IMR-90 (cell line): Measurements from ENCODE around the gene DIAPH2. TPM values are rescaled to one million over a fixed set of nuclear protein-coding genes. Genes with fewer than 3 reads are reported as not detected.

Experiments used
- ATAC-seq: fragments of 200-7000 bp; cut with Tn5 transposase; 2 replicates; pipeline ENCODE4 v1.9.1; 2020; ENCODE audit warnings: low read depth, mild to moderate bottlenecking, moderate library complexity
- BruUV-seq: library from RNA; stranded (reverse); fragments of 400-500 nt; replicated peaks from 2 replicates; lab custom pipeline; 2021; lab: Mats Ljungman, UMichigan
- CTCF ChIA-PET: fragments of 300-600 bp; formaldehyde crosslinking; extraction: SDS; loops from one replicate; lab custom pipeline; 2021; ENCODE audit warnings: antibody characterized with exemption; lab: Yijun Ruan, JAX
- POLR2A ChIA-PET: fragments of 300-600 bp; sonication (Branson Sonifier 250); formaldehyde crosslinking; loops from one replicate; lab custom pipeline; 2022; ENCODE audit warnings: antibody characterized with exemption; ENCODE audit not compliant: unreplicated experiment; lab: Charles Lee
- DNase-seq: peaks from one replicate; pipeline ENCODE4 v3.0.0; 2013
- H2AFZ ChIP-seq: replicated peaks from 2 replicates; pipeline ENCODE3; 2013; ENCODE audit warnings: low read length, mild to moderate bottlenecking; ENCODE audit not compliant: poor library complexity
- H2AK5ac ChIP-seq: 2 replicates; pipeline ENCODE4 v1.6.1; 2013; ENCODE audit warnings: low read depth, low read length, inconsistent platforms
- H2AK9ac ChIP-seq: replicated peaks from 2 replicates; pipeline ENCODE3; 2013; ENCODE audit warnings: mild to moderate bottlenecking, low read depth, low read length, moderate library complexity; ENCODE audit not compliant: poor library complexity
- H2BK120ac ChIP-seq: 2 replicates; pipeline ENCODE4 v1.6.1; 2013; ENCODE audit warnings: low read depth, low read length, inconsistent platforms
- H2BK15ac ChIP-seq: 3 replicates; pipeline ENCODE4 v1.6.1; 2013; ENCODE audit warnings: low read depth, low read length, inconsistent platforms
- H2BK20ac ChIP-seq: 2 replicates; pipeline ENCODE4 v1.6.1; 2013; ENCODE audit warnings: low read depth, mild to moderate bottlenecking, inconsistent platforms, low read length, moderate library complexity
- H2BK5ac ChIP-seq: 2 replicates; pipeline ENCODE4 v1.6.1; 2013; ENCODE audit warnings: mild to moderate bottlenecking, low read depth, low read length, inconsistent platforms; ENCODE audit not compliant: poor library complexity, severe bottlenecking
- H3K14ac ChIP-seq: replicated peaks from 2 replicates; pipeline ENCODE4 v1.6.1; 2013; ENCODE audit warnings: low read depth, low read length, inconsistent platforms
- H3K18ac ChIP-seq: 2 replicates; pipeline ENCODE4 v1.6.1; 2013; ENCODE audit warnings: low read depth, low read length, control low read depth
- H3K23ac ChIP-seq: 2 replicates; pipeline ENCODE4 v1.6.1; 2013; ENCODE audit warnings: low read depth, low read length, inconsistent platforms
- H3K27ac ChIP-seq: 2 replicates; pipeline ENCODE4 v1.5.1; 2013; ENCODE audit warnings: mild to moderate bottlenecking, control low read depth, low read length; ENCODE audit not compliant: insufficient read depth
- H3K27me3 ChIP-seq: 2 replicates; pipeline ENCODE4 v1.6.1; 2013; ENCODE audit warnings: low read length; ENCODE audit not compliant: control insufficient read depth, insufficient read depth
- H3K36me3 ChIP-seq: 2 replicates; pipeline ENCODE4 v1.6.1; 2013; ENCODE audit warnings: low read length, mixed read lengths; ENCODE audit not compliant: control insufficient read depth, insufficient read depth
- H3K4ac ChIP-seq: 2 replicates; pipeline ENCODE4 v1.6.1; 2013; ENCODE audit warnings: low read depth, low read length, inconsistent platforms
- H3K4me1 ChIP-seq: 2 replicates; pipeline ENCODE4 v1.6.1; 2013; ENCODE audit warnings: low read length, mixed read lengths; ENCODE audit not compliant: control insufficient read depth, insufficient read depth
- H3K4me2 ChIP-seq: 2 replicates; pipeline ENCODE4 v1.6.1; 2013; ENCODE audit warnings: low read depth, mild to moderate bottlenecking, control low read depth, low read length, moderate library complexity
- H3K4me3 ChIP-seq: 2 replicates; pipeline ENCODE4 v1.5.1; 2013; ENCODE audit warnings: low read depth, mild to moderate bottlenecking, control low read depth, low read length, moderate library complexity; ENCODE audit not compliant: insufficient read depth
- H3K56ac ChIP-seq: 2 replicates; pipeline ENCODE4 v1.6.1; 2013; ENCODE audit warnings: low read length, inconsistent platforms; ENCODE audit not compliant: insufficient read depth; ENCODE audit errors: extremely low read depth
- H3K79me1 ChIP-seq, 2 experiments: 2 replicates each; pipeline ENCODE4 v1.6.1; 2013; ENCODE audit warnings: low read length in 2 of 2, inconsistent platforms in 1 of 2, low read depth in 1 of 2
- H3K9ac ChIP-seq: 2 replicates; pipeline ENCODE4 v1.6.1; 2013; ENCODE audit warnings: low read depth, low read length, control low read depth
- H3K9me1 ChIP-seq: 2 replicates; pipeline ENCODE4 v1.6.1; 2013; ENCODE audit warnings: low read length, inconsistent platforms; ENCODE audit not compliant: insufficient read depth
- H3K9me3 ChIP-seq: 2 replicates; pipeline ENCODE4 v1.6.1; 2013; ENCODE audit warnings: low read length; ENCODE audit not compliant: control insufficient read depth, insufficient read depth
- H4K20me1 ChIP-seq: 2 replicates; pipeline ENCODE4 v1.6.1; 2013; ENCODE audit warnings: low read length, inconsistent platforms; ENCODE audit not compliant: insufficient read depth
- H4K5ac ChIP-seq: 2 replicates; pipeline ENCODE4 v1.6.1; 2013; ENCODE audit warnings: mild to moderate bottlenecking, low read depth, low read length, control low read depth
- H4K8ac ChIP-seq, 2 experiments: 2 replicates each; pipeline ENCODE4 v1.6.1; 2013; ENCODE audit warnings: low read depth in 2 of 2, low read length in 2 of 2, control low read depth in 1 of 2, inconsistent platforms in 1 of 2
- H4K91ac ChIP-seq: 2 replicates; pipeline ENCODE4 v1.6.1; 2013; ENCODE audit warnings: low read depth, low read length, inconsistent platforms; ENCODE audit not compliant: insufficient read depth
- FOS ChIP-seq: fragments of 150-350 bp; IDR thresholded peaks from 2 replicates; pipeline ENCODE4 v1.6.1; 2016; ENCODE audit warnings: low read depth, low read length
- RFX5 ChIP-seq: IDR thresholded peaks from 2 replicates; pipeline ENCODE4 v1.8.0; 2012; ENCODE audit warnings: low read depth, mild to moderate bottlenecking, low read length, moderate library complexity
- WGBS, 2 experiments: methylation state at CpG; one replicate each; pipeline versions ENCODE4 v1.1.5 to v1.1.7; 2013; ENCODE audit warnings: missing lambda C conversion rate in 2 of 2; ENCODE audit not compliant: insufficient read length in 1 of 2; ENCODE audit errors: extremely low coverage in 2 of 2; 5-methylcytosine and 5-hydroxymethylcytosine counted together
- dilution Hi-C: fragments of 300-500 bp; cut with HindIII; formaldehyde crosslinking; loops from one replicate; pipeline ENCODE4 v1.14.3; 2018; ENCODE audit warnings: low sequenced_read_pairs; ENCODE audit not compliant: unreplicated experiment
- in situ Hi-C: fragments of 300-500 bp; cut with MboI; formaldehyde crosslinking; loops from 3 replicates; pipeline ENCODE4 v1.14.3; 2019; ENCODE audit warnings: low sequenced_read_pairs, inconsistent platforms, mixed read lengths
- intact Hi-C: fragments of 100-400 bp; cut with micrococcal nuclease; formaldehyde crosslinking; loops from 2 replicates; pipeline ENCODE4 v1.10.0; 2022
- polyA plus RNA-seq, 3 experiments: library from polyadenylated mRNA; depleted of rRNA; stranded (reverse); fragments of >200 nt; gene quantifications; 2 replicates each; pipeline ENCODE4 v1.2.3, GENCODE V29; 2012; ENCODE audit warnings: low replicate concordance in 1 of 3
- total RNA-seq: library from RNA; depleted of rRNA; stranded (reverse); fragments of >200 nt; gene quantifications from 2 replicates; pipeline ENCODE4 v1.2.3, GENCODE V29; 2012
- TF ChIP-seq, protein P1 (sequence below): fragments of 150-350 bp; IDR thresholded peaks from 2 replicates; pipeline ENCODE4 v1.6.1; 2016; ENCODE audit warnings: low read depth, mild to moderate bottlenecking, low read length, moderate library complexity, borderline replicate concordance

The DIAPH2 gene
- total and polyA plus RNA-seq, 2 of the 4 experiments (the other 2 are of a cell fraction), result 3.6 to 19.9 TPM

- H3K4me1 ChIP-seq, result no peaks in the 10 kb centered on the region
- no CpG with 5 or more reads among the region's 1 CpG for WGBS, 2 experiments
- CTCF ChIA-PET, result no interaction called here
- H2BK5ac ChIP-seq, result no peak overlapping the region
- no TSS peak for BruUV-seq
- no peak overlapping the region for H3K4me3 ChIP-seq
- no peaks in the 10 kb centered on the region for H3K36me3 ChIP-seq
- no peak overlapping the region for H3K23ac ChIP-seq
- no peak overlapping the region for H3K4ac ChIP-seq
- no peak overlapping the region for H2BK15ac ChIP-seq
- no peak overlapping the region for H3K56ac ChIP-seq
- H2BK120ac ChIP-seq, result no peak overlapping the region
- H4K20me1 ChIP-seq, result no peaks in the 10 kb centered on the region; the same call in 1 of the 2 replicates
- H3K27ac ChIP-seq, result no peak overlapping the region
- H2BK20ac ChIP-seq, result no peak overlapping the region
- H2AFZ ChIP-seq, result no peak overlapping the region
- DNase-seq (no peak), ATAC-seq (no peak)
- H4K91ac ChIP-seq, result no peak overlapping the region
- H3K18ac ChIP-seq, result no peak overlapping the region
- no peaks in the 10 kb centered on the region for H3K9me3 ChIP-seq
- H3K27me3 ChIP-seq, result no peaks in the 10 kb centered on the region
- H3K9ac ChIP-seq, result no peak overlapping the region
- H2AK9ac ChIP-seq, result no peak overlapping the region
- no peaks in the 10 kb centered on the region for H3K79me1 ChIP-seq
- no peak overlapping the region for H4K8ac ChIP-seq
- POLR2A ChIA-PET, result no interaction called here
- TF ChIP-seq RFX5 (no peak), FOS (no peak)
- TF ChIP-seq, protein P1, sequence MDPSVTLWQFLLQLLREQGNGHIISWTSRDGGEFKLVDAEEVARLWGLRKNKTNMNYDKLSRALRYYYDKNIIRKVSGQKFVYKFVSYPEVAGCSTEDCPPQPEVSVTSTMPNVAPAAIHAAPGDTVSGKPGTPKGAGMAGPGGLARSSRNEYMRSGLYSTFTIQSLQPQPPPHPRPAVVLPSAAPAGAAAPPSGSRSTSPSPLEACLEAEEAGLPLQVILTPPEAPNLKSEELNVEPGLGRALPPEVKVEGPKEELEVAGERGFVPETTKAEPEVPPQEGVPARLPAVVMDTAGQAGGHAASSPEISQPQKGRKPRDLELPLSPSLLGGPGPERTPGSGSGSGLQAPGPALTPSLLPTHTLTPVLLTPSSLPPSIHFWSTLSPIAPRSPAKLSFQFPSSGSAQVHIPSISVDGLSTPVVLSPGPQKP, result no peak
- H2AK5ac ChIP-seq, result no peak overlapping the region
- no peak overlapping the region for H4K5ac ChIP-seq
- intact Hi-C loops (no loop called here), in situ Hi-C loops (no loop called here), dilution Hi-C loops (no loop called here)
- no peak overlapping the region for H3K4me2 ChIP-seq
- no peaks in the 10 kb centered on the region for H3K9me1 ChIP-seq
- no peak overlapping the region for H3K14ac ChIP-seq
These were observed 360.8 kb downstream of the DIAPH2 start for GRCh38 chrX:97045470-97045869.
